ENCODE data around the gene GALR1. TPM values are rescaled to one million over a fixed set of nuclear protein-coding genes. Genes with fewer than 3 reads are reported as not detected.

GALR1 gene
- total RNA-seq, 4 donors from 2014 or later: 0.08 to 0.16 TPM; not detected in 2

- Histone ChIP-seq H3K4me3 (no peak overlapping the region), H3K4me1 (peaks cover 18% of the 10 kb centered on the region), H3K36me3 (no peaks in the 10 kb centered on the region), H3K27ac (no peak overlapping the region), H3K27me3 (no peaks in the 10 kb centered on the region), H3K9me3 (no peaks in the 10 kb centered on the region)
- 80% methylated on average over 6 of the region's 6 CpGs for WGBS
- DNase-seq (ENCODE audit: low spot score in 2 of 2): no peak
- no peak for TF ChIP-seq EP300 (IDR thresholded peaks at IDR 0.05)
- TF ChIP-seq CTCF (IDR thresholded peaks at IDR 0.05): no peak
- no peak for TF ChIP-seq POLR2AphosphoS5 (IDR thresholded peaks at IDR 0.05)
- no peak for TF ChIP-seq POLR2A (IDR thresholded peaks at IDR 0.05)
Measured at GRCh38 chr18:77205769-77206168, 43.9 kb upstream of the GALR1 start.

- Histone ChIP-seq H3K27ac (peak overlapping the region; percentile 80), H3K4me3 (no peak overlapping the region), H3K36me3 (no peaks in the 10 kb centered on the region), H3K4me1 (peaks cover 22% of the 10 kb centered on the region), H3K27me3 (no peaks in the 10 kb centered on the region), H3K9me3 (no peaks in the 10 kb centered on the region)
- no peak for TF ChIP-seq CTCF (IDR thresholded peaks at IDR 0.05)
- TF ChIP-seq EP300 (IDR thresholded peaks at IDR 0.05): no peak
- TF ChIP-seq POLR2A (IDR thresholded peaks at IDR 0.05): no peak
- TF ChIP-seq POLR2AphosphoS5 (IDR thresholded peaks at IDR 0.05): no peak
- DNase-seq (ENCODE audit: low spot score in 2 of 2): peak in 1 of 2 donors; percentile 75
- WGBS: 55% methylated on average over 10 of the region's 10 CpGs
Measured at GRCh38 chr18:77206676-77207374, 42.8 kb upstream of the GALR1 start.

GRCh38 chr18:77207540-77207939 is 42.1 kb upstream of the GALR1 start:
- Histone ChIP-seq H3K27ac (peak overlapping the region; percentile 80), H3K4me1 (peaks cover 24% of the 10 kb centered on the region), H3K9me3 (no peaks in the 10 kb centered on the region), H3K36me3 (no peaks in the 10 kb centered on the region), H3K4me3 (no peak overlapping the region), H3K27me3 (no peaks in the 10 kb centered on the region)
- peak; percentile 33 to 70 for TF ChIP-seq CTCF (IDR thresholded peaks at IDR 0.05)
- TF ChIP-seq EP300 (IDR thresholded peaks at IDR 0.05): no peak
- DNase-seq (ENCODE audit: low spot score in 2 of 2): peak; percentile 80 to 85
- WGBS: 13% methylated on average over 9 of the region's 10 CpGs

- Histone ChIP-seq H3K4me3 (no peak overlapping the region), H3K27me3 (no peaks in the 10 kb centered on the region), H3K36me3 (no peaks in the 10 kb centered on the region), H3K27ac (no peak overlapping the region), H3K4me1 (peaks cover 24% of the 10 kb centered on the region), H3K9me3 (no peaks in the 10 kb centered on the region)
- peak in 1 of 2 donors; percentile 65 for DNase-seq (ENCODE audit: low spot score in 2 of 2)
- 67% methylated on average over 4 of the region's 4 CpGs for WGBS
- TF ChIP-seq POLR2AphosphoS5 (IDR thresholded peaks at IDR 0.05) (no peak), EP300 (IDR thresholded peaks at IDR 0.05) (no peak), CTCF (IDR thresholded peaks at IDR 0.05) (no peak), POLR2A (IDR thresholded peaks at IDR 0.05) (no peak)
Measured at GRCh38 chr18:77208964-77209363, 40.7 kb upstream of the GALR1 start.

GRCh38 chr18:77209587-77209986 is 40.1 kb upstream of the GALR1 start:
- Histone ChIP-seq H3K4me3 (no peak overlapping the region), H3K27ac (no peak overlapping the region), H3K4me1 (peaks cover 24% of the 10 kb centered on the region), H3K27me3 (no peaks in the 10 kb centered on the region), H3K36me3 (no peaks in the 10 kb centered on the region), H3K9me3 (no peaks in the 10 kb centered on the region)
- TF ChIP-seq EP300 (IDR thresholded peaks at IDR 0.05) (no peak), POLR2AphosphoS5 (IDR thresholded peaks at IDR 0.05) (no peak), CTCF (IDR thresholded peaks at IDR 0.05) (no peak), POLR2A (IDR thresholded peaks at IDR 0.05) (no peak)
- no peak for DNase-seq (ENCODE audit: low spot score in 2 of 2)
- 95% methylated on average over 12 of the region's 12 CpGs for WGBS
